Epithelial cell of esophagus (primary cell): Measurements from ENCODE around the gene MORC4.

Source experiments
- DNase-seq: peaks from one replicate; pipeline ENCODE4 v3.0.0; 2010; ENCODE audit warnings: low read depth
- H3K4me3 ChIP-seq: 2 replicates; pipeline ENCODE4 v1.5.1; 2011; ENCODE audit warnings: mild to moderate bottlenecking, low read length, control low read depth
- TF ChIP-seq, protein P1 (sequence below): IDR thresholded peaks from 2 replicates; pipeline ENCODE4 v1.5.1; 2011; ENCODE audit warnings: low read depth, mild to moderate bottlenecking, low read length, control low read depth, inconsistent platforms; ENCODE audit not compliant: insufficient read depth; ENCODE audit errors: missing control alignments

Gene MORC4

DNA sequence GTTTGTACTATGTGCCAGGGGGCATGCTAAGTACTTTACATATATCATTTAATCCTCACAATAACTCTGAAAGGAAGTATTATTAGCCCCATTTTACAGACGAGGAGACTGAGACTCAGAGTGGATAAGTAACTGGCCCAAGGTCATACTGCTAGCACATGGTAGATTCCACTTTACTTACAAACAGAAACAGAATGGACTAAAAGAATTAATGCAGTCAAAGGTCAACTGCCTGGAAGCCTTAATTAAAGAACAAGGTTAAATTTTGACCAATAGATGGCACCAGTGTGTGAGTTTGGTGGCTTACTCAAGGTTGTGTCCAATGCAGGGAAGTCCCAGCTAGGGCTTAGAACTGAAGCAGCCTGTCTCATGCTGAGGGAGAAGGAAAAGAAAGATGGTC lies 101.5 kb downstream of the MORC4 start:
- H3K4me3 ChIP-seq, result no peak overlapping the region
- TF ChIP-seq, protein P1, sequence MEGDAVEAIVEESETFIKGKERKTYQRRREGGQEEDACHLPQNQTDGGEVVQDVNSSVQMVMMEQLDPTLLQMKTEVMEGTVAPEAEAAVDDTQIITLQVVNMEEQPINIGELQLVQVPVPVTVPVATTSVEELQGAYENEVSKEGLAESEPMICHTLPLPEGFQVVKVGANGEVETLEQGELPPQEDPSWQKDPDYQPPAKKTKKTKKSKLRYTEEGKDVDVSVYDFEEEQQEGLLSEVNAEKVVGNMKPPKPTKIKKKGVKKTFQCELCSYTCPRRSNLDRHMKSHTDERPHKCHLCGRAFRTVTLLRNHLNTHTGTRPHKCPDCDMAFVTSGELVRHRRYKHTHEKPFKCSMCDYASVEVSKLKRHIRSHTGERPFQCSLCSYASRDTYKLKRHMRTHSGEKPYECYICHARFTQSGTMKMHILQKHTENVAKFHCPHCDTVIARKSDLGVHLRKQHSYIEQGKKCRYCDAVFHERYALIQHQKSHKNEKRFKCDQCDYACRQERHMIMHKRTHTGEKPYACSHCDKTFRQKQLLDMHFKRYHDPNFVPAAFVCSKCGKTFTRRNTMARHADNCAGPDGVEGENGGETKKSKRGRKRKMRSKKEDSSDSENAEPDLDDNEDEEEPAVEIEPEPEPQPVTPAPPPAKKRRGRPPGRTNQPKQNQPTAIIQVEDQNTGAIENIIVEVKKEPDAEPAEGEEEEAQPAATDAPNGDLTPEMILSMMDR, result peak; percentile 32
- peak; percentile 51 for DNase-seq

DNA sequence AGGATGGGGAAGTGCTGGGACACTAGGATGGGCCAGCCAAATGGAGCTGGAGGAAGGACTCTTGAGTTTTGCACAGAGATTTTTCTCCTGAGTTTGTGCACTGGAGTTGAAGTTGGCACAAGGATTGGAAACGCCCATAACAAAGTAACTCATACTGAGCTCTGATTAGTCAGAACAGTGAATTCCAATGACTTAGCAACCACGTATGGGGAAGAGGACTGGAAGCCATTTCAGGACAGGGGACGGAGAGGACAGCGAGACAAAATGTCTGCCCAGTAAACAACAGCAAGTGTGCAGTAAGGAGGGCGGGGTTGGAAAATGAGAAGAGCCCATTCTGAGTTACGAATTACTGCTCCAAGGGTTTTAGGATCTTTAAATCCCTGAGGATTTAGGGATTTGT lies 102.8 kb downstream of the MORC4 start:
- TF ChIP-seq, protein P1, result no peak
- DNase-seq, result peak; percentile 53
- no peak overlapping the region for H3K4me3 ChIP-seq

DNA sequence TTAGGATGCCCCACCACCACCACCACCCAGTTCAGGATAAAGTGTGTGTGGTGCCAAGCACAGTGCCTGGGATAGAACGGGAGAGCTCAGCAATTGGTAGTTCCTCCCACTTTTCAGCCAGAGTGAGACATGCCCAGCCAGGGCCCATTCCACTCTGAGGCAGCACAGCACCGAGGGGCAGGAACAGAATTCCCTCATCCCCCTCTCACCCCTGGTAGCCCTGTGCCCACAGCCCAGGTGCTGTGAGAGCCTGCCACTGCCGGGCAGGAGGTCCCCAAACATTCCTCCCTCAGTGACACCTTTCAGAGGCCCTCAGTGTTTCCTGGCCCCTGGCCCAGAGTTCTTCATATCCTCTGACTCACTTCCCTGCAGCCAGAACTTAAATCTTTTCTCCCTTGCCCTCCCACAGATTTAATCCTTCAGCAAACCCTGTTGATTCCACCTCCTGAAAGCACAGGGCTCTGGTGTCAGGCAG lies 105.0 kb downstream of the MORC4 start:
- peak; percentile 73 for DNase-seq
- TF ChIP-seq, protein P1, result no peak
- H3K4me3 ChIP-seq, result no peak overlapping the region

DNA sequence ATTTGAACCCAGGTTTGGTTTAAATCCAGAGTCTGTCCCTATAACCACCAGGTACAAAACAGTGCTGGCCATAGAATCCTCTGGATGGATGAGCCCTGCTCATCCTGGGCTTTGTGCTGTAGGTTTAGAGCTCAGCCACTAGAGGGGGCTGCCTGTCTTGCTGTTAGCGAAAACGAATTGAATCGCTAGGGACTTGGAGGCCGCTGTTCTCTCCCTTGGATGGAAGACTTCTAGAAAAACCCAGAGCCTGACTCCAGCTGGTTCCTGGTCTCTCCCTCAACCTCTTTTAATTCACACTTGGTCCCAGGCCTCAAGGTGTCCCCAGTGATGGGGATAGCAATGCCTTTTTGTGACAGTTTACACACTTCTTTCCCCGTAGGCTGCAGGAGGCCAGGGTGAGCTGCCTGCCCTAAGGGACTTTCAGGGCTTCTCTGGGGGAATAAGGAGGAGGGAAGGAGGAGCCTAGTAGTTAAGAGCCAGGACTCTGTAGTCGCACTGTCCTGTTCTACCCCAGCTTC lies 105.6 kb downstream of the MORC4 start:
- H3K4me3 ChIP-seq, result no peak overlapping the region

DNA sequence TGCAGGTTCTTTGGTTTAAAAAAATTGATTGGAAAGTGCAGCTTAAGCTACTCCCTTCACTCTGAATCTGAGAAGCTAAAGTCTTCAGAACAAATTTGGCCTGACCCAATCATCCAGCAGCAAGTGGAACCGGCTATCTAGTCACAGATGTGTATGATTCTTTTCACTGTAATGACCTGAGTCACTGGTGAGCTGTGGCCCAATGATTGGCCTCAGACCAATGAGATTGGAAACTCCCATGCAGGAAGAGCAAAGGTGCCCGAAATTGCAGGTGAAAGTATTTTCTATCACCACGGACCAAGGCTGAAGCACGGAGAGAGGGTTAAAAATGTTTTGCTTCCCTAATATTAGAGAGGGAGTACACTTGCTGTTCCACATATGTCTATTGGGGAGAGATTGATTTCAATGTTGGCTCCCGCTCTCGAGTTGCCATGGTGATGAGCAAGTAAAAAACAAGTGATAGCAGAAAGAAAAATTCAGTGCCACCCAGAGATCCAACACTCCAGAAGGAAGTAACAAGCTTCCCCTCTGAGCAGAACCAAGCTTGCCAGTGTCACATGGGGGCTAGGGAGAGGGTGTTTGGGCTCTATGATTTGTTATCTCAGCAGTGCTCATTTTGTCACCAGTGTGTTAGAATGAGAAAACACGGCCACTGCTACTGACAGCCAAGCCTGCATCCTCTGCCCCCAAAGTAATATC lies 108.1 kb downstream of the MORC4 start:
- peak; percentile 33 for DNase-seq
- TF ChIP-seq, protein P1, result no peak

More for the DNA sequence above, 105.6 kb downstream of the MORC4 start:
- peak; percentile 69 for DNase-seq
- TF ChIP-seq, protein P1, result peak; percentile 79

More for the DNA sequence above, 108.1 kb downstream of the MORC4 start:
- H3K4me3 ChIP-seq, result no peak overlapping the region
